ENCODE data around the gene SNRNP70.

SNRNP70 gene

DNA sequence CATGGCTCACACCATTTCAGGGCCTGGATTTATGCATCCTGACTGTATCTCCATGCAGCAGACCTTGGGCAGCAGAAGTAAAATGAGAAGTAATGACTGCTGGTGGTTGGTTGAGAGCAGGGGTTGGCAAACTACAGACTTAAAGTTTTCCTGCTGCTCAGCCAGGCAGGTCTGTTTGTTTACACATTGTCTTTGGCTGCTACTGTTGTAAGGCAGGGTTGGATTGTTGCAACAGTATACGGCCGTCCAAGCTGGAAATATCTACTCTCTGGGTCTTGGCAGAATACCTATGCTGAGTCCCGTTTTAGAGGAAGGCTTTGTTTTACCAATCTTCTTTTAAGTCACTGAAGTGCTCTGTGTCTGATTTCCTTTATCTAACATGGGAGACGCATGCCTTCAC, 13.5 kb downstream of the SNRNP70 start:
- H3K4me3 Mint-ChIP-seq: no peak overlapping the region
- no peaks in the 10 kb centered on the region for H3K9me3 Mint-ChIP-seq
- H3K36me3 Mint-ChIP-seq (ENCODE audit: low read depth): peaks cover 60% of the 10 kb centered on the region
- no peak for TF ChIP-seq CTCF (IDR thresholded peaks at IDR 0.05)
- H3K27me3 Mint-ChIP-seq (ENCODE audit: low read depth, poor library complexity): peaks cover 5% of the 10 kb centered on the region
- H3K27ac Mint-ChIP-seq: no peak overlapping the region
- H3K4me1 Mint-ChIP-seq: peaks cover 47% of the 10 kb centered on the region
- no peak for DNase-seq

DNA sequence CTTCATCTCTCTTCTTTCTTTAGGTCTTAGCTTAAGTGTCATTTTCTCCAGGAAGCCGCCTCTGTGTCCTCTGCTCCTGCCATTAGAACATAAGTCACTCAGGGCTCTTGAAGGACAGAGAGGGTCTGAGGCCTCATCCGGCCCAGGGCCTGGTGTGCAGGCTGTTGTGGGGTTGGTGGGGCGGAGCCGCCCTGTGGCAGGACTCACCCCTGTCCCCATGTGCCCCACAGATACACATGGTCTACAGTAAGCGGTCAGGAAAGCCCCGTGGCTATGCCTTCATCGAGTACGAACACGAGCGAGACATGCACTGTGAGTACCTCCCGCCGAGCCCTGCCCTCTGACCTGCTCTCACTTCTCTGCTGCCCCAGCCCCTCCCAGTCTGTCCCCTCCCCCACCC, 15.9 kb downstream of the SNRNP70 start:
- H3K4me3 Mint-ChIP-seq: peak overlapping the region; percentile 13
- TF ChIP-seq CTCF (IDR thresholded peaks at IDR 0.05): no peak
- peaks cover 5% of the 10 kb centered on the region for H3K27me3 Mint-ChIP-seq (ENCODE audit: low read depth, poor library complexity)
- H3K36me3 Mint-ChIP-seq (ENCODE audit: low read depth): peaks cover 54% of the 10 kb centered on the region
- H3K4me1 Mint-ChIP-seq: peaks cover 65% of the 10 kb centered on the region
- DNase-seq: no peak
- H3K9me3 Mint-ChIP-seq: no peaks in the 10 kb centered on the region
- H3K27ac Mint-ChIP-seq: peak overlapping the region; percentile 95

DNA sequence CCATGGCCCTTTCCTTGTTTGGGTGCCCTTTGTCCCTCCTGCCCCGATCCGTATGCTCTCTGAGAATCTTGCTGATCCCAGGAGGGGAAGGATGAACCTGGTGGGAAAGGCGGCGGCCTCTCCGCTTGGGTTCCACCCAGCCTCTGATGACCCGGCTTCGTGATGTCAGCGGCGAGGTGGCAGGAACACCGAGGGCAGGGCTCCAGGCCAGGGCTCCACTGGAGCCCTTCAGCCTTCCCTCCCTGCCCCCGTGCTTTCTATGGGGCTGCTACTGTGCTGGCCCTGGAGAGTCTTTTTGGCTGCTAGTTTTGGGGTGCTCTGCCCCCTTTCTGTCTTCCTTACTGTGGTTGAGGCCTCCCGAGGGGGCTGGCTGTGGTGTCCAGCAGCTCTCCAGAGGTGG, 17.1 kb downstream of the SNRNP70 start:
- Mint-ChIP-seq H3K36me3 (ENCODE audit: low read depth) (peaks cover 58% of the 10 kb centered on the region), H3K4me3 (no peak overlapping the region), H3K27ac (peak overlapping the region; percentile 96), H3K4me1 (peaks cover 75% of the 10 kb centered on the region), H3K27me3 (ENCODE audit: low read depth, poor library complexity) (peaks cover 5% of the 10 kb centered on the region), H3K9me3 (no peaks in the 10 kb centered on the region)
- TF ChIP-seq CTCF (IDR thresholded peaks at IDR 0.05): no peak
- DNase-seq: no peak

DNA sequence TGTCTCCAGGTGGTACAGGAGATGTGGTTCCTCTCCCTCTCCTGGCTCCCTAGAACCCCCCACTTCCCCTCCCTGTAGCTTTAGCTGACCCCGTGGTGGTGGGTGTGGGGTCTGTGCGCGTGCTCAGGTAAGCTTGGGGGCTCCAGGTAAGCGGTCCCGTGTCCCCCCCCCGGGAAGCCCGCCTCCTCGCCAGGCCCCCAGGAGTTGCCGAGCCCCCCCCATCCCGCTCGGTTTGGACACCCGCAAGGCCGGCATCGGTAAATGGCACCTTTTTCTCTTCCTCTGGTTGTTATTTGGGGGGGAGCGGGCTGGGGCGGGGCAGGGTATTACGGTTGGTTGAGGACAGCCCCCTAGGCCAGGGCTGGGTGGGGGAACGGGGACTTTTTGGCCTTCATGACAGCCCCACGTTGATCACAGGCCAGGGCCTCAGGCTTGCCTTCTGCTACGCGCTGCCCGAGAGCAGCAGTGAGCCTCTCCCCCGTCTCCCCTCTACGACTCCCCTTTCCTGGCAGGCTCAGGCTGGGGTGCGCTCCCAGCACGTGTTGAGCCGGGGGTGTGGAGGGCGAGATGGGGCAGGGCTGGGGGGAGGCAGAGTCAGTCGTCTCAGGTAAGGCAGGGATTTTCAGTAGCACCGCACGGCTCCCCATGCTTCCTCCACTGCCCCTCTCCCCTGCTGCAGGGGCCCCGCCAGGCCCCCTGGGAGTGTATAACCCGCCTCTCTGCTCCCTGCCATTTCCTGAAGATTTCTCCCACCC, 18.3 kb downstream of the SNRNP70 start:
- Mint-ChIP-seq H3K9me3 (no peaks in the 10 kb centered on the region), H3K36me3 (ENCODE audit: low read depth) (peaks cover 54% of the 10 kb centered on the region), H3K4me3 (no peak overlapping the region), H3K27me3 (ENCODE audit: low read depth, poor library complexity) (peaks cover 5% of the 10 kb centered on the region), H3K27ac (peak overlapping the region; percentile 96), H3K4me1 (peaks cover 66% of the 10 kb centered on the region)
- DNase-seq: no peak
- TF ChIP-seq CTCF (IDR thresholded peaks at IDR 0.05): no peak

DNA sequence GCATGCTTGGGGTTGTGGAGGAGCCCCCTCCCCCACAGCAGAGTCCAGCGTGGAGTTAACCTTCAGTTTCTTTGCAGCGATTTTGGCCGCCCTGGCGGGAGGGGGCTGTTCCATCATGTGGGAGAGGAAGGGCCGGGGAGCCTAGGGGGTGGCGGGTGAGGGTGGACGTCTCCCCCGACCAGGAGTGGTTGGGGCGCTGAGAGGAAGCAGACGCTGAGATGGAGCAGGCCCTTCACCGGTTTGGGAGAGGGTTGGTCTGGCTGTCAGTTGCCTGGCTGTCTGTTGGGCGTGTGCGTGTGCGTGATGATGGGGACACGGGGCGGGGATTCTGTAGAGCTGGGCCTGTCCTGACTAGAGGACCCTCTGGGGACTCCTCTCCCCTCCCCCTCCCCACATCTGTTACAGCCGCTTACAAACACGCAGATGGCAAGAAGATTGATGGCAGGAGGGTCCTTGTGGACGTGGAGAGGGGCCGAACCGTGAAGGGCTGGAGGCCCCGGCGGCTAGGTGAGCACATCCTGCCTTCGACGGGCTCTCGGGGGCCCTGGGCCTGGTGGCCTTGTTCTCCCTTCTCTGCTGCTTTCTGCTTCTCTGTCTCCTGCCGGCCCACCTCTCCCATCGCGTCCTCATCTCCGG, 19.1 kb downstream of the SNRNP70 start:
- Mint-ChIP-seq H3K4me3 (peak overlapping the region; percentile 43), H3K27me3 (ENCODE audit: low read depth, poor library complexity) (peaks cover 5% of the 10 kb centered on the region), H3K9me3 (no peaks in the 10 kb centered on the region), H3K4me1 (peaks cover 65% of the 10 kb centered on the region), H3K27ac (peak overlapping the region; percentile 86), H3K36me3 (ENCODE audit: low read depth) (peaks cover 54% of the 10 kb centered on the region)
- DNase-seq: peak; percentile 67
- no peak for TF ChIP-seq CTCF (IDR thresholded peaks at IDR 0.05)
